KG1 (cell line): ENCODE data around the gene PPP1R7.

Experiments used
- DNase-seq: peaks from one replicate; lab custom pipeline; 2025; lab: John Stamatoyannopoulos, UW

PPP1R7 gene

GRCh38 chr2:241139531-241140444, 10.5 kb upstream of the PPP1R7 start:
- no peak for DNase-seq

- DNase-seq, result no peak
These were observed 9.8 kb upstream of the PPP1R7 start for GRCh38 chr2:241140445-241140840.

- no peak for DNase-seq
These were observed 9.0 kb upstream of the PPP1R7 start for GRCh38 chr2:241141214-241141770.

- no peak for DNase-seq
These were observed 8.2 kb upstream of the PPP1R7 start for GRCh38 chr2:241142063-241142462.

- DNase-seq, result no peak
These were observed 7.7 kb upstream of the PPP1R7 start for GRCh38 chr2:241142593-241142992.

- DNase-seq, result no peak
These were observed 4.0 kb upstream of the PPP1R7 start for GRCh38 chr2:241146286-241146685.

GRCh38 chr2:241147336-241147735, 2.9 kb upstream of the PPP1R7 start:
- DNase-seq, result no peak

- no peak for DNase-seq
These were observed 2.0 kb upstream of the PPP1R7 start for GRCh38 chr2:241148239-241148638.

- peak; percentile 87 for DNase-seq
These were observed 1.2 kb upstream of the PPP1R7 start, which contains the start of gene PASK for GRCh38 chr2:241148891-241149674. TSS of gene PASK (minus strand) at chr2:241149472. CDS start at chr2:241143032, 6,440 bp downstream.

- no peak for DNase-seq
These were observed 667 bp upstream of the PPP1R7 start for GRCh38 chr2:241149675-241149924.

GRCh38 chr2:241150660-241151530, 628 bp downstream of the PPP1R7 start:
- DNase-seq, result peak; percentile 1

GRCh38 chr2:241151934-241152660, 1.8 kb downstream of the PPP1R7 start:
- DNase-seq, result no peak

- DNase-seq, result no peak
These were observed 3.3 kb downstream of the PPP1R7 start for GRCh38 chr2:241153616-241154015.

GRCh38 chr2:241154915-241155314, 4.6 kb downstream of the PPP1R7 start:
- no peak for DNase-seq

- DNase-seq, result no peak
These were observed 5.7 kb downstream of the PPP1R7 start for GRCh38 chr2:241155936-241156335.

GRCh38 chr2:241156971-241157441, 6.7 kb downstream of the PPP1R7 start:
- DNase-seq, result no peak

- no peak for DNase-seq
These were observed 7.7 kb downstream of the PPP1R7 start for GRCh38 chr2:241157841-241158545.

- DNase-seq, result no peak
These were observed 8.3 kb downstream of the PPP1R7 start for GRCh38 chr2:241158546-241158900.

- DNase-seq, result no peak
These were observed 8.8 kb downstream of the PPP1R7 start for GRCh38 chr2:241159116-241159515.

- no peak for DNase-seq
These were observed 10.1 kb downstream of the PPP1R7 start for GRCh38 chr2:241160318-241160717.
